Breast epithelium (tissue), 4 donors: Measurements from ENCODE around the gene CYP2W1. TPM values are rescaled to one million over a fixed set of nuclear protein-coding genes. Genes with fewer than 3 reads are reported as not detected.

Experiments used
- DNase-seq, 2 donors: peaks; one replicate each; pipeline ENCODE4 v3.0.0-alpha.2; 2019; ENCODE audit warnings: low spot score in 2 of 2
- H3K27ac ChIP-seq, 2 donors: fragments of 200-600 bp; sonication (generic) in 1 of 2; one replicate each; pipeline ENCODE4 v1.5.1; 2016 to 2019; ENCODE audit warnings: mild to moderate bottlenecking in 1 of 2
- H3K27me3 ChIP-seq, 2 donors: fragments of 200-600 bp; sonication (generic) in 1 of 2; one replicate each; pipeline versions ENCODE4 v1.5.1 to v1.6.0; 2017 to 2019; ENCODE audit warnings: control low read depth in 1 of 2, mild to moderate bottlenecking in 1 of 2
- H3K36me3 ChIP-seq: fragments of 200-600 bp; one replicate; pipeline ENCODE4 v1.5.1; 2019
- H3K4me1 ChIP-seq, 2 donors: fragments of 200-600 bp; sonication (generic); one replicate each; pipeline ENCODE4 v1.5.1; 2016 to 2019; ENCODE audit warnings: control low read depth in 1 of 2
- H3K4me3 ChIP-seq, 3 donors: fragments of 200-600 bp; sonication (generic); 1 replicate in 2 of 3; 2 replicates in 1 of 3; pipeline ENCODE4 v1.5.1; 2016 to 2019; ENCODE audit warnings: mild to moderate bottlenecking in 3 of 3, moderate library complexity in 2 of 3
- H3K9me3 ChIP-seq, 2 donors: fragments of 200-600 bp; sonication (generic) in 1 of 2; one replicate each; pipeline ENCODE4 v1.5.1; 2016 to 2019; ENCODE audit warnings: control low read depth in 1 of 2
- POLR2A ChIP-seq: fragments of 450-650 bp; IDR thresholded peaks from one replicate; pipeline ENCODE4 v1.6.1; 2016; ENCODE audit warnings: antibody characterized with exemption, mild to moderate bottlenecking, moderate library complexity
- POLR2AphosphoS5 ChIP-seq, 3 donors: sonication (generic); formaldehyde crosslinking; IDR thresholded peaks; one replicate each; pipeline ENCODE4 v1.6.1; 2017; ENCODE audit warnings: antibody characterized with exemption in 3 of 3
- intact Hi-C: fragments of 100-400 bp; cut with DNase I; formaldehyde crosslinking; loops from one replicate; pipeline ENCODE4 v1.15.1; 2023; ENCODE audit warnings: low total_unique reads
- total RNA-seq, 3 donors: library from RNA; depleted of rRNA; stranded (reverse); fragments of >200 nt; gene quantifications; one replicate each; pipeline ENCODE4 v1.1.0, GENCODE V29; 2016
- TF ChIP-seq, protein P1 (sequence below), 3 donors: fragments of 450-650 bp; IDR thresholded peaks; one replicate each; pipeline ENCODE4 v1.5.1; 2016 to 2017; ENCODE audit warnings: antibody characterized with exemption in 3 of 3, mild to moderate bottlenecking in 3 of 3, moderate library complexity in 3 of 3

CYP2W1 gene
- total RNA-seq, 3 donors from 2014 or later = not detected

DNA sequence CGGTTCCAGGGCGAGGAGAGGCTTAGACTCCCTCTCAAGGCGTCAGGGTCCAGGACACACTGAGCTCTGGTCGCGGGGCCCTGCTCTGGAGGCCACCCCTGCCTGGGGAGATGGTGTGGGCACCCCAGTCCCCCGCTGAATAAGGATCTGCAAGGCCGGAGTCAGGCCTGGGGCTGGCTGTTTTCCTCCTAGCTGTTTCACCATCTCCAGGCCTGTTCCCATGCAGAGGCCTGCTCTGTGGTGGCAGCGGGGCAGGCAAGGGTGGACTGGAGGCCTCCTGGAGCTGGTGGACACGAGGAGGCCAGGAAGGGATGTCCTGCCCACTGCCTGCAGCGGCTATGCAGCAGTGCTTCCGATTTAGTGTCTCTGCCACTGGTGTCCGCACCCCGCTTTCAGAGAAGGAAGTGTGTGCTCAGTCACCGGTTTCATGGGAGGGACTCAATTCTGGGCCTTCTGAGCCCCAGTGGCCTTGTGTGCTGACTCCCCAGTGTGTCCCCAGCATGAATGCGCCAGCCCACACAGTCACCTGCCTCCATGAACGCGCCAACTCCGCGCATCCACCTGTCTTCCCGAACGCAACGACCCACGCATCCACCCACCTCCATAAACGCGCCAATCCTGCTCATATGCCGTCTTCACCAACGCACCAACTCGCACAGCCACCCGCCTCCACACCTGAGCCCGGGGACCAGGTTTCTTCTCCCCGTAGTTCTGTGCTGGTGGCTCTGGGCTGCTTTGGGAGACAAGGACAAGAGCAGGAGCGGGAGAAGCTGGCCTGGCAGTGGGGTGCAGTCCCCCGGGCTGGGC, 46.9 kb downstream of the CYP2W1 start:
- intact Hi-C loops = no loop called here

GRCh38 chr7:1030444-1031070, 47.6 kb downstream of the CYP2W1 start:
- Histone ChIP-seq H3K9me3 (no peaks in the 10 kb centered on the region), H3K36me3 (no peaks in the 10 kb centered on the region), H3K27me3 (no peaks in the 10 kb centered on the region), H3K27ac (no peak overlapping the region), H3K4me1 (peaks cover 0 to 8% of the 10 kb centered on the region in 2 donors), H3K4me3 (no peak overlapping the region)
- no peak for DNase-seq
- TF ChIP-seq POLR2A = no peak
- TF ChIP-seq, protein P1, sequence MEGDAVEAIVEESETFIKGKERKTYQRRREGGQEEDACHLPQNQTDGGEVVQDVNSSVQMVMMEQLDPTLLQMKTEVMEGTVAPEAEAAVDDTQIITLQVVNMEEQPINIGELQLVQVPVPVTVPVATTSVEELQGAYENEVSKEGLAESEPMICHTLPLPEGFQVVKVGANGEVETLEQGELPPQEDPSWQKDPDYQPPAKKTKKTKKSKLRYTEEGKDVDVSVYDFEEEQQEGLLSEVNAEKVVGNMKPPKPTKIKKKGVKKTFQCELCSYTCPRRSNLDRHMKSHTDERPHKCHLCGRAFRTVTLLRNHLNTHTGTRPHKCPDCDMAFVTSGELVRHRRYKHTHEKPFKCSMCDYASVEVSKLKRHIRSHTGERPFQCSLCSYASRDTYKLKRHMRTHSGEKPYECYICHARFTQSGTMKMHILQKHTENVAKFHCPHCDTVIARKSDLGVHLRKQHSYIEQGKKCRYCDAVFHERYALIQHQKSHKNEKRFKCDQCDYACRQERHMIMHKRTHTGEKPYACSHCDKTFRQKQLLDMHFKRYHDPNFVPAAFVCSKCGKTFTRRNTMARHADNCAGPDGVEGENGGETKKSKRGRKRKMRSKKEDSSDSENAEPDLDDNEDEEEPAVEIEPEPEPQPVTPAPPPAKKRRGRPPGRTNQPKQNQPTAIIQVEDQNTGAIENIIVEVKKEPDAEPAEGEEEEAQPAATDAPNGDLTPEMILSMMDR (IDR thresholded peaks at IDR 0.05) = no peak
- TF ChIP-seq POLR2AphosphoS5 (IDR thresholded peaks at IDR 0.05) = no peak
- intact Hi-C loops = no loop called here

More for the DNA sequence above, 46.9 kb downstream of the CYP2W1 start:
- Histone ChIP-seq H3K4me1 (peaks cover 0 to 8% of the 10 kb centered on the region in 2 donors), H3K4me3 (no peak overlapping the region), H3K9me3 (no peaks in the 10 kb centered on the region), H3K27ac (peak overlapping the region; percentile 95 to 99), H3K27me3 (no peaks in the 10 kb centered on the region), H3K36me3 (no peaks in the 10 kb centered on the region)
- no peak for DNase-seq
- TF ChIP-seq POLR2A = no peak
- TF ChIP-seq, protein P1 (IDR thresholded peaks at IDR 0.05) = no peak
- no peak for TF ChIP-seq POLR2AphosphoS5 (IDR thresholded peaks at IDR 0.05)

GRCh38 chr7:1031716-1032455, 48.9 kb downstream of the CYP2W1 start:
- intact Hi-C loops = no loop called here
- H3K36me3 ChIP-seq = no peaks in the 10 kb centered on the region
- H3K4me3 ChIP-seq = no peak overlapping the region
- DNase-seq = no peak
- peaks cover 0 to 8% of the 10 kb centered on the region in 2 donors for H3K4me1 ChIP-seq
- no peak overlapping the region for H3K27ac ChIP-seq
- TF ChIP-seq, protein P1 (IDR thresholded peaks at IDR 0.05) = no peak
- TF ChIP-seq POLR2AphosphoS5 (IDR thresholded peaks at IDR 0.05) (no peak), POLR2A (no peak)
- H3K9me3 ChIP-seq = no peaks in the 10 kb centered on the region
- H3K27me3 ChIP-seq = no peaks in the 10 kb centered on the region

- H3K36me3 ChIP-seq = no peaks in the 10 kb centered on the region
- intact Hi-C loops = no loop called here
- no peak for TF ChIP-seq POLR2A
- no peak for TF ChIP-seq POLR2AphosphoS5 (IDR thresholded peaks at IDR 0.05)
- TF ChIP-seq, protein P1 (IDR thresholded peaks at IDR 0.05) = no peak
These were observed 49.7 kb downstream of the CYP2W1 start for GRCh38 chr7:1032536-1033181.

More at GRCh38 chr7:1032536-1033181, 49.7 kb downstream of the CYP2W1 start:
- no peak overlapping the region for H3K27ac ChIP-seq
- no peaks in the 10 kb centered on the region for H3K9me3 ChIP-seq
- H3K27me3 ChIP-seq = no peaks in the 10 kb centered on the region
- no peak overlapping the region for H3K4me3 ChIP-seq
- peaks cover 0 to 8% of the 10 kb centered on the region in 2 donors for H3K4me1 ChIP-seq
- no peak for DNase-seq
